SK-N-SH treated with all-trans-retinoic acid at 6 μM for 48 hours (cell line): Measurements from ENCODE around the gene PDHB.

Experiments
- BACH2 ChIP-seq: fragments of 250-450 bp; sonication (Bioruptor Pico); IDR thresholded peaks from 2 replicates; pipeline ENCODE4 v1.9.0; 2021; ENCODE audit warnings: mild to moderate bottlenecking, borderline replicate concordance
- CSDC2 ChIP-seq: fragments of 250-450 bp; sonication (Bioruptor Pico); IDR thresholded peaks from 2 replicates; pipeline ENCODE4 v1.5.0; 2020; ENCODE audit warnings: mild to moderate bottlenecking, moderate library complexity
- ISL1 ChIP-seq: fragments of 250-450 bp; sonication (Bioruptor Pico); IDR thresholded peaks from 2 replicates; pipeline ENCODE4 v2.1.2; 2022; ENCODE audit warnings: mild to moderate bottlenecking, moderate library complexity
- RARB ChIP-seq: fragments of 250-450 bp; sonication (Bioruptor Pico); IDR thresholded peaks from 2 replicates; pipeline ENCODE4 v1.8.0; 2021; ENCODE audit warnings: mild to moderate bottlenecking, moderate library complexity
- TOX ChIP-seq: fragments of 250-450 bp; sonication (Bioruptor Pico); IDR thresholded peaks from 2 replicates; pipeline ENCODE4 v1.8.0; 2021; ENCODE audit warnings: mild to moderate bottlenecking, moderate library complexity, borderline replicate concordance
- ZFP3 ChIP-seq: fragments of 250-450 bp; sonication (Bioruptor Pico); IDR thresholded peaks from 2 replicates; pipeline ENCODE4 v1.5.0; 2020; ENCODE audit warnings: mild to moderate bottlenecking, moderate library complexity
- ZNF8 ChIP-seq: fragments of 450-650 bp; formaldehyde crosslinking; IDR thresholded peaks from 2 replicates; pipeline ENCODE4 v1.5.0; 2020; ENCODE audit warnings: mild to moderate bottlenecking, moderate library complexity
- TF ChIP-seq, protein P1 (sequence below): fragments of 250-450 bp; sonication (Bioruptor Pico); IDR thresholded peaks from 2 replicates; pipeline ENCODE4 v1.5.0; 2020; ENCODE audit warnings: mild to moderate bottlenecking, moderate library complexity

DNA sequence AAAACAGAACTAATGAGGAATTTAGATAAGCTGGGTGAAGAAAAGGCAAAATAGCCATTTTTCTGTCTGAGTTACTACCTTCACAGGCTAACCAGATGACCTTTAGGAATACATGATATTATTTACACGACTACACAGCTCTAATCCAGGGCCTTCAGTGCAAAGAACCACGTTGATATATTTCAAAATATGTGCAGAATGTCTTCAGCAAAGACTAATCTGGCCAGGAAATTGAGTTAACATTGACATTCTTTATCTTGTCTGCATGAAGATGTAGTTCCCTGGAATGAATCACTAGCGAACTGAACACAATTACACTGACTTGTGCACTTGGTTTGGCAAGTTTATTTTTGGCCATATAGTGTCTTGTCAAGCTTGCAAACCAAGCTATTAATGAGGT is 41.5 kb downstream of the PDHB start:
- TF ChIP-seq ISL1 (CRISPR knock-in tag) (no peak; the same call in 1 of the 2 replicates), TOX (CRISPR knock-in tag) (no peak), ZFP3 (CRISPR knock-in tag) (no peak), BACH2 (CRISPR knock-in tag) (no peak), ZNF8 (CRISPR knock-in tag) (no peak), CSDC2 (CRISPR knock-in tag) (no peak), RARB (CRISPR knock-in tag) (no peak)
- TF ChIP-seq, protein P1, sequence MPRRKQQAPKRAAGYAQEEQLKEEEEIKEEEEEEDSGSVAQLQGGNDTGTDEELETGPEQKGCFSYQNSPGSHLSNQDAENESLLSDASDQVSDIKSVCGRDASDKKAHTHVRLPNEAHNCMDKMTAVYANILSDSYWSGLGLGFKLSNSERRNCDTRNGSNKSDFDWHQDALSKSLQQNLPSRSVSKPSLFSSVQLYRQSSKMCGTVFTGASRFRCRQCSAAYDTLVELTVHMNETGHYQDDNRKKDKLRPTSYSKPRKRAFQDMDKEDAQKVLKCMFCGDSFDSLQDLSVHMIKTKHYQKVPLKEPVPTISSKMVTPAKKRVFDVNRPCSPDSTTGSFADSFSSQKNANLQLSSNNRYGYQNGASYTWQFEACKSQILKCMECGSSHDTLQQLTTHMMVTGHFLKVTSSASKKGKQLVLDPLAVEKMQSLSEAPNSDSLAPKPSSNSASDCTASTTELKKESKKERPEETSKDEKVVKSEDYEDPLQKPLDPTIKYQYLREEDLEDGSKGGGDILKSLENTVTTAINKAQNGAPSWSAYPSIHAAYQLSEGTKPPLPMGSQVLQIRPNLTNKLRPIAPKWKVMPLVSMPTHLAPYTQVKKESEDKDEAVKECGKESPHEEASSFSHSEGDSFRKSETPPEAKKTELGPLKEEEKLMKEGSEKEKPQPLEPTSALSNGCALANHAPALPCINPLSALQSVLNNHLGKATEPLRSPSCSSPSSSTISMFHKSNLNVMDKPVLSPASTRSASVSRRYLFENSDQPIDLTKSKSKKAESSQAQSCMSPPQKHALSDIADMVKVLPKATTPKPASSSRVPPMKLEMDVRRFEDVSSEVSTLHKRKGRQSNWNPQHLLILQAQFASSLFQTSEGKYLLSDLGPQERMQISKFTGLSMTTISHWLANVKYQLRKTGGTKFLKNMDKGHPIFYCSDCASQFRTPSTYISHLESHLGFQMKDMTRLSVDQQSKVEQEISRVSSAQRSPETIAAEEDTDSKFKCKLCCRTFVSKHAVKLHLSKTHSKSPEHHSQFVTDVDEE (CRISPR knock-in tag) = no peak
